ENCODE results near the gene H3-3A.

DNA sequence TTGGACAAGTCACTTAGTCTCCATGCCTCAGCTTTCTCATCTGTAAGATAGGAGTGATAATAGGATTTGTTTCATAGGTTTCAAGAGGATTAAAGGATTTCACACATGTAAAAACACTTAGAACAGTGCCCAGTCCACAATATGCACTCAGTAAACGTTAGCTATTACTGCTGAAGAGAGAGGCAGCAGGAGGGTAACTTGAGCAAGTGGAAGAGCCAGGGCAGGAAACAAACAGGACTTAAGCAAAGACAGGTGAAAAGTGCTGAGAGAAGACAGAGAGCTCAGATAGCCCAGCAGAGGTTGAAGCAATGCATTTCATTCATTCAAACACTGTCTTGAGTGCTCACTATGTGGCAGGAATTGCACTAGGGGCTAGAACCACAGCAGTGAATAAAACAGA lies 21.1 kb upstream of the H3-3A start:
- TF ChIP-seq, protein P1, sequence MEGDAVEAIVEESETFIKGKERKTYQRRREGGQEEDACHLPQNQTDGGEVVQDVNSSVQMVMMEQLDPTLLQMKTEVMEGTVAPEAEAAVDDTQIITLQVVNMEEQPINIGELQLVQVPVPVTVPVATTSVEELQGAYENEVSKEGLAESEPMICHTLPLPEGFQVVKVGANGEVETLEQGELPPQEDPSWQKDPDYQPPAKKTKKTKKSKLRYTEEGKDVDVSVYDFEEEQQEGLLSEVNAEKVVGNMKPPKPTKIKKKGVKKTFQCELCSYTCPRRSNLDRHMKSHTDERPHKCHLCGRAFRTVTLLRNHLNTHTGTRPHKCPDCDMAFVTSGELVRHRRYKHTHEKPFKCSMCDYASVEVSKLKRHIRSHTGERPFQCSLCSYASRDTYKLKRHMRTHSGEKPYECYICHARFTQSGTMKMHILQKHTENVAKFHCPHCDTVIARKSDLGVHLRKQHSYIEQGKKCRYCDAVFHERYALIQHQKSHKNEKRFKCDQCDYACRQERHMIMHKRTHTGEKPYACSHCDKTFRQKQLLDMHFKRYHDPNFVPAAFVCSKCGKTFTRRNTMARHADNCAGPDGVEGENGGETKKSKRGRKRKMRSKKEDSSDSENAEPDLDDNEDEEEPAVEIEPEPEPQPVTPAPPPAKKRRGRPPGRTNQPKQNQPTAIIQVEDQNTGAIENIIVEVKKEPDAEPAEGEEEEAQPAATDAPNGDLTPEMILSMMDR (IDR thresholded peaks at IDR 0.05 in 8 of 11, conservative IDR thresholded peaks at IDR 0.05 in 3 of 11) = no peak
- no peak for TF ChIP-seq POLR2A (IDR thresholded peaks at IDR 0.05)

Measured in spleen (tissue), 7 donors.